KG1 (cell line): Measurements from ENCODE around the gene UBN2.
"Not testable (repeated sequence)": the region's sequence is repeated elsewhere in the genome, so short reads cannot be mapped to it uniquely, and the experiment has no call there.

Experiments used
- DNase-seq: peaks from one replicate; lab custom pipeline; 2025; lab: John Stamatoyannopoulos, UW

The UBN2 gene

GRCh38 chr7:139230774-139231512, at the start of gene UBN2:
Gene UBN2, plus strand, starts transcription at chr7:139231237. Its CDS starts 248 bp downstream, at chr7:139231485.
- peak; percentile 71 for DNase-seq

GRCh38 chr7:139181404-139181803, 49.6 kb upstream of the UBN2 start:
- no peak for DNase-seq

GRCh38 chr7:139182363-139182762, 48.7 kb upstream of the UBN2 start:
- DNase-seq = no peak

GRCh38 chr7:139183251-139183650, 47.8 kb upstream of the UBN2 start:
- DNase-seq = no peak

- no peak for DNase-seq
Measured at GRCh38 chr7:139183878-139184338, 47.1 kb upstream of the UBN2 start.

GRCh38 chr7:139186146-139186545, 44.9 kb upstream of the UBN2 start:
- no peak for DNase-seq

- DNase-seq = no peak
Measured at GRCh38 chr7:139189357-139189756, 41.7 kb upstream of the UBN2 start.

- no peak for DNase-seq
Measured at GRCh38 chr7:139192014-139192706, 38.9 kb upstream of the UBN2 start.

GRCh38 chr7:139200382-139200781, 30.7 kb upstream of the UBN2 start:
- no peak for DNase-seq

- no peak for DNase-seq
Measured at GRCh38 chr7:139203992-139204391, 27.0 kb upstream of the UBN2 start.

GRCh38 chr7:139205843-139206242, 25.2 kb upstream of the UBN2 start:
- no peak for DNase-seq

- DNase-seq = no peak
Measured at GRCh38 chr7:139212133-139212532, 18.9 kb upstream of the UBN2 start.

GRCh38 chr7:139213489-139213888, 17.5 kb upstream of the UBN2 start:
- DNase-seq = not testable (repeated sequence)

GRCh38 chr7:139218173-139218572, 12.9 kb upstream of the UBN2 start:
- no peak for DNase-seq

GRCh38 chr7:139224219-139224618, 6.8 kb upstream of the UBN2 start:
- DNase-seq = no peak

- DNase-seq = not testable (repeated sequence)
Measured at GRCh38 chr7:139224836-139225235, 6.2 kb upstream of the UBN2 start.

GRCh38 chr7:139225286-139226157, 5.5 kb upstream of the UBN2 start:
- not testable (repeated sequence) for DNase-seq

GRCh38 chr7:139226158-139226515, 4.9 kb upstream of the UBN2 start:
- DNase-seq = not testable (repeated sequence)

GRCh38 chr7:139226988-139227488, 4.0 kb upstream of the UBN2 start:
- DNase-seq = not testable (repeated sequence)

- DNase-seq = no peak
Measured at GRCh38 chr7:139230023-139230422, 1.0 kb upstream of the UBN2 start.

- no peak for DNase-seq
Measured at GRCh38 chr7:139230484-139230773, 608 bp upstream of the UBN2 start.
